ENCODE measurements around the gene KDM2B.

DNA sequence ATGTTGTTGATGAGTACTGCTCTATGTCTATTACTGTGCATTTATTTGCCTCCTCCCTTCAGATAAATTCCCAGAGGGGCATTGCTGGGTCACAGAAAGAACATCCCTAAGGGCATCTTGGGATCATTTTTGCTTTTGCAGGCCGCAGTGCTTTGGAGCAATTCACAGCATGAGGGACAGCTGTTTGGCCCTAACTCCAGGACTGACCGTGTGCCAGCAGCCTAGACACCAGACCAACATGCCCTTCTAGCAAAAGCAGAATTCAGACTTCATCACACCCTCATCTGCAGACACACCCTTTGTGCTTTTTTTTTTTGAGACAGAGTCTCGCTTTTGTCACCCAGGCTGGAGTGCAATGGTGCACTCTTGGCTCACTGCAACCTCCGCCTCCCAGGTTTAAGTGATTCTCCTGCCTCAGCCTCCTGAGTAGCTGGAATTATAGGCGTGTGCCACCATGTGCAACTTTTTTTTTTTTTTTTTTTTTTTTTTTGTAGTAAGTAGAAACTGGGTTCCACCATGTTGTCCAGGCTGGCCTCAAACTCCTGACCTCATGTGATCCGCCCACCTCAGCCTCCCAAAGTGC, 149.9 kb downstream of the KDM2B start:
- no peak for TF ChIP-seq CTCF (IDR thresholded peaks at IDR 0.05; ENCODE audit: extremely low read depth in 1 of 2, insufficient read depth in 1 of 2, low read depth in 1 of 2, low read length in 2 of 2)
- TF ChIP-seq POLR2A (IDR thresholded peaks at IDR 0.05; ENCODE audit: low read depth, low read length) = no peak
- TF ChIP-seq, protein P1, sequence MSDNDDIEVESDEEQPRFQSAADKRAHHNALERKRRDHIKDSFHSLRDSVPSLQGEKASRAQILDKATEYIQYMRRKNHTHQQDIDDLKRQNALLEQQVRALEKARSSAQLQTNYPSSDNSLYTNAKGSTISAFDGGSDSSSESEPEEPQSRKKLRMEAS (IDR thresholded peaks at IDR 0.05; ENCODE audit: insufficient read depth, insufficient read length) = no peak
- TF ChIP-seq GATA2 (IDR thresholded peaks at IDR 0.05; ENCODE audit: insufficient read depth, insufficient read length, low read depth, low read length) = no peak
